Measurements from ENCODE around the gene RAD51B. TPM values are rescaled to one million over a fixed set of nuclear protein-coding genes. Genes with fewer than 3 reads are reported as not detected.

Gene RAD51B
- total RNA-seq, 1 donor from 2014 or later = 5.3 TPM

DNA sequence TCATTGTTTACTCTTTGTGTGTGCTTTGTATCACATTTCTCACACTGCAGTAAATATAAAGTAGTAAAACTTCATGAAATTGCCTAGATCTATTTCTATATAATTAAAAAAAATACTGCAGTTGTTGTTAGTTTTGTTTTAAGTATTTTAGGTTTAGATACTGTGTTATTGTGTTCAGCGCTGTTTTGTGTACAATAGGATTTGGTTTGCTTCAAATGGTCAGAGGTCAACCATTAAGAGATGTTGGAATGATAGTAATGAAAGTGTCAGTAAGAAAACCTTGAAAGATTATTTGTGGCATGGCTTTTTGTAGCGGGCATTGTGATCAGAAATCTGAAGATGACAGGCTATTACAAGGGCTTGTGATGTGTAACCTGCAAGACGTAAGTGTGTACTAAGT is 67.9 kb downstream of the RAD51B start:
- FAIRE-seq = no peak

DNA sequence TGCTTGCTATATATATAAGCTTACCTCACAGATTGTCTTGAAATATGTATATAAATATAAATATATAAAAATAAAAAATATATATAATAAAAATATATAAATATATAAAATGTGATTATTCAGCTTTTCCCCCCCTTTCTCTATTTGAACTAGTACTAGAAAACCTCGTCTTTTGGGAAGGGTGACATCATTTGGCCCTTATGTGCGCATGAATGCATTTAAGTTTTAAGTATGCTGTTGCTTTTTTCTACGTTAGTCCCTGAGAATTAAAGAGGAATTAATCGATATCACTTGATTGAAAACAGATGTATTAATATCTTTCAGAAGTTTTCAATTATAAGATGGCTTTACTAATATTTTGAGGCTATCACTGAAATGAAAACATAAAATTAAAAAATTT is 69.9 kb downstream of the RAD51B start:
- FAIRE-seq (peak; percentile 69), DNase-seq (ENCODE audit: low spot score in 2 of 2) (no peak)

More for the DNA sequence above, 67.9 kb downstream of the RAD51B start:
- no peak for DNase-seq (ENCODE audit: low spot score in 2 of 2)

DNA sequence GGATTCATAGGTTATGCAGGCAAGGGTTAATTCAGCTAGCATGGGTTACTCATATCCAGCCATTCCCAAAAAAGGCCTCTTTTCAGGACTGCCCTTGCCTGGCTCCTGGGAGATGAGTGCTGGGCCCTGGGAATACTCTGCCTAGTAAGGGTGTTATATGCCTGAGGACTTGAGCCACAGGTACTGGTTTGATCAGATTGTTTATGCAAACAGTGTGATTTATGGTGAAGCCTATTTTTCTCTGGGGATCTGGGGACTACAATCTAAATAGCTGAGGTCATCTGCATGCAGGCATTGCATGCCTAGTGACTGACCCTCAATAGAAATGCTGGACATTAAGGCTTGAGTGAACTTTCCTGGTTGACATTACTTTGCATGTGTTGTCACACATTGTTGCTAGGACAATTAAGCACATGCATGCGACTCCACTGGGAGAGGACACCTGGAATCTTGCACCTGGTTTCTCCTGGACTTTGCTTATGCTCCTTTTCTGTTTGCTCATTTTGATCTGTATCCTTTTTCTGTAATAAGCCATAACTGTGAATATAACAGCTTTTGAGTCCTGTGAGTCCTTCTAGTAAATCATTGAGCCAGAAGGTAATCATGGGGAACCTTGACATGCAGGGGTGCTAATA is 73.0 kb downstream of the RAD51B start:
- no peak for DNase-seq (ENCODE audit: low spot score in 2 of 2)
- no peak for FAIRE-seq

DNA sequence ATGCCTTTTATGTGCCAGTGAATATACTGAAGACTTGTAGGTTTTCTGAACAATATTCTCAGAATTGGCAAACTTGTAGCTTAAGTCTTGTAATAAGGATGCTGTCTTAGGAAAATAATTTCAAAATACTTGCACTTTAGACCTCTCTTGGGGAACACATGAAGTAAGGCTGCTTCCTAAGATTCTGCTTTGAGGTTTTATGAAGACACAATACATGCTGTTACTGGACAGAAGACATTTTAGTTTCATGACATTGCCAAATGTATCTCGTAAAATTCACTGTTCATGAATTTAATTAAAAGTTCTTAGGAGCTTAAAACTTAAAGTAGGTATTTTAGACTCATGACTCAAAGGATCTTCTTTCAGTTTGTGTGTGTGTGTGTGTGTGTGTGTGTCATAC is 80.7 kb downstream of the RAD51B start:
- no peak for FAIRE-seq

DNA sequence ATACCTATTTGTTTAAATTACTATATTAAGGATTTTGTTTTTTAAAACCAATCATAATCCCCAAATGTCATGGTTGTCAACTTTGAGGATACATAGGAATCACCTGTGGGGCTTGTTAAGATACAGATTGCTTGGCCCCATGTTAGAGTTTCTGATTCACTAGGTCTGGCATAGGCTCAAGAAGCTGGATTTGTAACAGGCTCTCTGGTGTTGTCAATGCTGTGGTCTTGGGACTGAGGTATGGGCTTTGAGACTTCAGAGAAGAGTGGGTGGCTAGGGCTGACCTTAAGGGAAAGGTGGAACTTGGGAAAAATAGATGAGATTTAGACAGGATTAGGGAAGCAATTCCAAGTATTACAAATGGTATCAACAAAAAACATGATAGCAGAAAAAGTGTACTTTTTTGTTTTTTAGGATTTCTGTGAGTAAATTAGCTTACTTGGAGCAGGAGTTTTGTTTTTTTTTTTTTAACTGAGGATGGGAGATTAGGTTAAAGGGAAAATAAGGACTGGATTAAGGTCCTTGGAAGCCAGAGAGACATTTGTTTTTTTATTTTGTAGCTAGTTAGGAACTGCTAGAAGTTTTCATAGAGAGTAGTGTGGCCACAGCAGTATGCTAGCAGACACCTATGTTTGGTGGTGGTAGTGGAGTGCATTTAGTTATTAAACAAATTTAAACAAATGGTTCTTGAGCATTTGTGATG is 88.6 kb downstream of the RAD51B start:
- no peak for FAIRE-seq

More for the DNA sequence above, 80.7 kb downstream of the RAD51B start:
- no peak for DNase-seq (ENCODE audit: low spot score in 2 of 2)

DNA sequence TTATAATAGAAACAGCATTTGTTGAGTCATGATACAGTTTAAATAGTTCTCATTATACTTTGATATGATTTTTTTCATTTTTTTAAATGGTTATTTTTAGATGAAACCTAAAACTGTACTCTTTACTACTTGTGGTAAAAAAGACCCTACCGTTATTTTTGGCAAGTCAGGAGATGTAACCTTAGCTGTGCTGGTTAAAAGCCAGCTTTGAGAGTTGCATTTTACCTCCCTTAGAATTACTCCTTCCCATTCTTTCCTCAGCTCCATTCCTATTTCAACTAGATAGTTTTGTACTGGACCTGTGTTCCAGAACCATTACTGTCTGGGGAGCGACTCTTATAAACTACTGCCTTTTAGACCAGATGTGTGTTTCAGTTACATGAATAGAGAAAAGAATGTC is 92.0 kb downstream of the RAD51B start:
- FAIRE-seq (no peak), DNase-seq (ENCODE audit: low spot score in 2 of 2) (no peak)

More for the DNA sequence above, 88.6 kb downstream of the RAD51B start:
- DNase-seq (ENCODE audit: low spot score in 2 of 2) = no peak

DNA sequence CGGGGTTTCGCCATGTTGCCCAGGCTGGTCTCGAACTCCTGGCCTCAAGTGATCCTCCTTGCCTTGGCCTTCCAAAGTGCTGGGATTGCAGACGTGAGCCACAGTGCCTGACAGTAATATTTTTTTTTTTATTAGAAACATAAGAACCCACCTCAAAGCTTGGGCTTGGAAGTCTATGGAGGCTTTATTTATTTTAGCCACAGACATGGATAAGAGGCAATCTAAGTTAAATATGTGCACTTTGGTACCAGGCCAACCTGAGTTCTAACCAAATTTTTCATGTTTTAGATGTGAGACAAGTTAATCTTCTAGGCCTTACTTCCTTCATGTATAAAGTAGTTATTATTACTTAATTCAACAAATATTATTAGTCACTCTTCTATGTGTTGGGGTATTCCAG is 96.9 kb downstream of the RAD51B start:
- DNase-seq (ENCODE audit: low spot score in 2 of 2) = no peak
- FAIRE-seq = no peak

DNA sequence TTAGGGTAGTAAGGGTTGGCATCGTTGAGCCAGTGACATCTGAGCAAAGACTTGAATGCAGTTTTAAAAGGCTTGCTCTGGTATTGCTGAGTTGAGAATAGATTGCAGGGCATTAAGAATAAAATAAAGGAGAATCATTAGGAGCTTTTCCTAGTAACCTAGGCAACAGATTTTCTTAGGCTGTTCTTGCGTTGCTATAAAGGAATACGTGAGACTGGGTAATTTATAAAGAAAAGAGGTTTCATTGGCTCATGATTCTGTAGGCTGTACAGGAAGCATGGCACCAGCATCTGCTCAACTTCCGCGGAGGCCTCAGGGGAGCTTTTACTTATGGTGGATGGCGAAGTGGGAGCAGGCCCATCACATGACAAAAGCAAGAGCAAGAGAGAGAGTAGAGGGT is 97.4 kb downstream of the RAD51B start:
- DNase-seq (ENCODE audit: low spot score in 2 of 2) (no peak), FAIRE-seq (no peak)

DNA sequence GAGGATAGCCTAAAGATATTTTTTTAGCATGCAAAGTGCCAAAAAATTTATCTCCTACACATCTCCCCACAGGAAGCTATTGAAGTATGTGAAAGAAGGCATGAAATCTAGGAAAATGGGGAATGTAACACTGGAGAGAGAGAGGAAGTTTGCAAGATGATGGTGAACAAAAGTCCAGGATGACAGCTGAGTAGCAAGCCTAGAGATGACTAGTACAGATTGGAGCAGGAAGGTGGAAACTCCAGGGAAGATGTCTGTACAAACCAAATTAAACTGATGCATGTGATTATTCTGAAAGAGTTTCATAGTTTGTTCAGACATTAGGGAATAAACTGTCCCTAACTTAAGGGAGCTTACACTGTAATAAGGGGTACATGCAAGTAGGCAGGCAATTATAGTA is 99.3 kb downstream of the RAD51B start:
- DNase-seq (ENCODE audit: low spot score in 2 of 2) (no peak), FAIRE-seq (no peak)

DNA sequence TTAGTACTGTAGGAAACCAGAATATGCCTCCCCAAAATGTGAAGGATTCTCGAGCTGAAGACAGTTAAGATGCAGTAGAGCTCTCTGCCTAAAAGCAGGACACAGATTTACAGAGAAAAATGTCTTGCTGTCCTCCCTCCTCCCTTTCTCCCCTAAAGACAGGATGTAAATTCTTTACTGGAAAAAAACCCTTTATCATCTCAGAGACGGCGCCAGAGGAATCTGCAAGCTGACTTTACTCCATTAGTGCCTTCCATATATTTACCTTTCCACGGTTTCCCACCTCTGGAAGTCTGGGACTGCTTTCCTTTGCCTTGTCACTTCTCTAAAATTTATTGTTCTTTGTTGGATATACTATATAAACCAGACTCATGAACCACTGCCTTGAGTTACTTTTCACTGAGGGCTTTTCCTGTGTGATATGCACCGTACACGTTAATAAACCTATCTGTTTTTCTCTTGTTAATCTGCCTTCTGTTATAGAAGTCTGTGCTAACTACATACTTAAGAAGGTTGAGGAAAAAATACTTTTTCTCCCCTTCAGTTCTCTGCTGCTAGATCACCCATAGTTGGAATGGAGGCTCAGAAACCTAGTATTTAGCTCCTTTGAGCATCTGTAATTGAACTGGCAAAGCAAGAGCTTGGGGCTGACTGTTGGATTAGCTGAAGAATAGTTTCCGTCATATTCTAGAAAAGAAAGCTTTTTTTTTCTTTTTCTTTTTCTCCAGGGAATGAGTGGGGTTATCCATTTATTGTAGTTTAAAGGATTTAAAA is 99.9 kb downstream of the RAD51B start:
- FAIRE-seq (no peak), DNase-seq (ENCODE audit: low spot score in 2 of 2) (no peak)

DNA sequence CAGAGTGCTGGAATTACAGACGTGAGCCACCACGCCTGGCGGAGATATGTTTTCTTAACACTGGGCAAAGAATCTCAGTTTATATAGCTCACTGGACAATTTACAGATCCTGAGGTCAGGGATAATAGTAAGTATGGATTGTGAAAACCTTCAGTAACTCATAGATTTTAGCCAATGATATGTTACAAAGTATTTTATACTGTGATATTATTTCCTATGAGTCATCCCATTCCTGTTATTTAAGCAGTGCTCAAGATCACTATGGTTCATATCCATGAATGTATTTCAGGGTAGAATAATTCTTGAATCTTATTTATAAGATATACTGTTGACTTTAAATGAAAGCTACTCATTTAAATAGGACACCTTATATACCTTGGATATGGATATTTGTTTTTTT is 107.2 kb downstream of the RAD51B start:
- no peak for DNase-seq (ENCODE audit: low spot score in 2 of 2)

DNA sequence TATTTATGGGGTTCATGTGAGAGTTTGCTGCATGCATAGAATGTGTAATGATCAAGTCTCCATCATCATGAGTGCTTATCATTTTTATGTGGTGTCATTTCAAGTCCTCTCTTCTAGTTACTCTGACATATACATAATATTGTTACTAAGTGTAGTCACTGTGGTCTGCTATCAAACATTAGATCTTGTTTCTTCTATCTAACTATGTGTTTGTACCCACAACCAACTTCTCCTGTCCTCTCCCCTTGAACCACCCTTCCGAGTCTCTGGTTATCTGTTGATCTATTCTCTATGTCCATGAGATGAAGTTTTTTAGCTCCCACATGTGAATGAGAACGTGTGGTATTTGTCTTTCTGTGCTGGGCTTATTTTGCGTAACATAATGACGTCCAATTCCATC is 107.7 kb downstream of the RAD51B start:
- FAIRE-seq (no peak), DNase-seq (ENCODE audit: low spot score in 2 of 2) (no peak)

More for the DNA sequence above, 107.2 kb downstream of the RAD51B start:
- FAIRE-seq = no peak

DNA sequence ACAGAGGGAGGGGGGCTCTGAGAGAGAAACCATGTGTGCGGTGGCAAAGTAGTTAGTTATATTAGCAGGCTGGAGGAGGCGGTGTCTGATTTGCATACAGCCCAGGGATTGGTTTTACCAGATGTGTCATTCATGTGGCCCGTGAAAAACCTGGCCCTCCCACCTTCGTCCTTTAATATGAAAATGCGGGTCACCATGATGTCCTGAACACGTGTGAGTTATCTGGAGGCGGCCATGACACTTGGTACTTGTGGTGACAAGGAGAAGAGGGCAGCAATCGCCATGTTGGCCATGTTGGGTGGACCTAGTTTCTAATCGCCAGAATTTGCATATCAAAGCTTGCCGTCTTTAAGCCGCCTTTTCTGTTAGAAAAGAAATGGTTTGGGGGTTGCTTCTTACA is 108.8 kb downstream of the RAD51B start:
- FAIRE-seq = no peak

DNA sequence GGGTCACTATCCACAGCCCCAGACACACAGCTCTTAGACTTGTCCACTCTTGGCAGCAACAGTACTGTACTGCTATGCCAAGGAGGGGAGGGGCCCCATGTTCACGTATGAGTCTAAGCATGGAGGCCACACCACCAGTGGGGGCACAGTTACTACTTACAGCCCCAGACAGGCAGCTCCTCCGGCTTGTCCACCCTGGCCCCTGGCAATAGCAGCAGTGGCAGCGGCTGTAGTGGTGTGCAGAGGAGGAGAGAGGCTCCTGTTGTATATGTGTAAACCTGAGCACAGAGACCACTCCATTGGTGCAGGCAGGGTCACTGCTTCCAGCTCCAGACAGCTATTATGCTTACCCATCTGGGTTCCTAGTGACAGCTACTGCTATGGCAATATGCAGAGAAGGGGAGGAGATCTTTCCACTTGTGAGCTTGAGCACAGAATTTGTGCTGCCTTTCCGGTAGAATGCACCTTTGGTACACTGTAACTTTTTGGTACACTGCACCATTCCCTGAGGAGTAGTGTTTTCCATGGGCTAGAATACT is 113.2 kb downstream of the RAD51B start:
- FAIRE-seq (no peak), DNase-seq (ENCODE audit: low spot score in 2 of 2) (no peak)

More for the DNA sequence above, 108.8 kb downstream of the RAD51B start:
- DNase-seq (ENCODE audit: low spot score in 2 of 2) = no peak

DNA sequence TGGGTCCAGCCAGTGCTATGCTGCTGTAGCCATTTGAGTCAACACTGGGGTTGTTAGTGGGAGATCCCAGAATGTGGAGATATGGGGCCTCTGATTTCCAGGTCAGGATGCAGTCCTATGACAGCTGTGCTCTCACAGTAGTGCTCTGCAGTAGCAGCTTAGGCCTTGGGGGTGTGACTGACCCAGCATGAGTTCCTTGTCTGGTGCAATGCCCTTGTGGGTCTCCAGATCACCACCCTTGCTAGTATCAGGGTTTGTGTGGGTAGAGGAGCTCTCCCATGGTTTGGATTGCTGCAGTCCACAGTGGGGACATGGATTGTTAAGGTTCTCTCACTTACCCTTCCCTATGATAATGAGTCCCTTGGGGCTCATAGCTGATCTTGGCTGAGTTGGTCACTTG is 113.7 kb downstream of the RAD51B start:
- no peak for FAIRE-seq

DNA sequence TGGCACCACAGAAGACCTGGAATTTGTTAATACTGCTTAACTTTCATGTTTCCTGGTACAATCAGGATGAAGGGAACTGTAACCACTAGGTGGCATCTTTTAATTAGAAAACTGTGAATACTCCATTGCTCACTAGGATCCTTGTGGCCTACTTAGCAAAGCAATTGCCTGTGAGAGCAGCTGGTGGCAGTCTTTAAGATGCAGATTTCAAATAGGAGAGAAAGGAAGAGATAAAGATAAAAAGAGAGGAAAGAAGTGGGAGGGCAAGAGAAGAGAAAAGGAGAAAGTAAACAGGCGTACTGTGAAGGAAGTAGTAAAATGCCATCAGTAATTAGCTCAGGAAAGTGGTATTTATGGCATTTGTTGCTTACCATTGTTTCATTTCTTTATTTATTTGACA is 114.5 kb downstream of the RAD51B start:
- no peak for FAIRE-seq
- peak; percentile 8 to 64 for DNase-seq (ENCODE audit: low spot score in 2 of 2)

More for the DNA sequence above, 113.7 kb downstream of the RAD51B start:
- no peak for DNase-seq (ENCODE audit: low spot score in 2 of 2)

DNA sequence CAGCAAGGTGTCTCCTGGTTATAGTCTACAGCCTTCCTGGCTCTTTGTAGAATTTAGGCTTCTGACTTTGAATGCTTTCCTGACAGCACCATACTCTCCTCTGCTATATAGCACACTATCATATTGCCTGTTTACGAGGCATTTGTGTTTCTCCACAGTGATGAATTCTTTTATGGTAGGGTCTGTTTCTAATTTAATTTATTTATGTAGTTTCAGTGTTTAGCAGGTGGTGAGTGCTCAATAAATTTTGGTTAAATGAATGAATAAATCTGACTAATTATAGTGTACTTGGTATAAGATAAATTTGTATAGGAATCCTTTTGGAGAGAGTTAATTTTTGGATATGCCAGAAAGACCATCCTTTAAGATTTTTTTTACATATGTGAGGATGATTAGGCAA is 115.3 kb downstream of the RAD51B start:
- FAIRE-seq = no peak
- no peak for DNase-seq (ENCODE audit: low spot score in 2 of 2)

DNA sequence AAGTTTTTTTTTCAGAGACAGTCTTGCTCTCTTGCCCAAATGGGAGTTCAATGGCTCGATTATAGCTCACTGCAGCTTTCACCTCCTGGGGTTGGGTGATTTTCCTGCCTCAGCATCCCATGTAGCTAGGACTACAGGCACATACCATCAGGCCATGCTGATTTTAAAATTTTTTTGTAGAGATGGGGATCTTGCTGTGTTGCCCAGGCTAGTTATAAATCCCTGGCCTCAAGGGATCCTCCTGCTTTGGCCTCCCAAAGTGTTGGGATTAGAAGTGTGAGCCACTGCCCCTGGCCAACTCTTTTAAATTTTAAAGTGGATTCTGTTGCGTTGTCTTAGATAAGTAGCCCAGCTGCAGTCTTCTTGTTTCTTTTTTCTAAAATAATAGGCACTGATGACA is 115.8 kb downstream of the RAD51B start:
- DNase-seq (ENCODE audit: low spot score in 2 of 2) (no peak), FAIRE-seq (no peak)

DNA sequence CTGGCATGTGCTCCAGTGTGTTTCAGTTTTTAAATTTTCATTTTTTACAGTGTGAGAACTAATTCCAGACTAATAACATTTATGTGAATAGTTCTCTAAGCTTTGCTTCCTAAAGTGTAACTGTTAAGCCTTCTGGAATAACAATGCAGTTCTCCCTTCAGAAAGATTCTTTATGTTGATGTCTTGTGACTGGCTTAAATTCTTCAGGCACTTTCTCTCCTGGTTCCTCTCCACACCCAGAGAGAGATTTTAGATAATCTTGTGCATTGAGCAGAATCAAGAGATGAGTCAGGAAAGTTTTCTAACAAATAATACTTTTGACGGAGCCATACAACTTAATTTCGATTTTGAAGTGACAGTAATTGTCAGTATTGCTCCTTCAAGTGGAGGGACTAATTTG is 118.5 kb downstream of the RAD51B start:
- FAIRE-seq = no peak
- DNase-seq (ENCODE audit: low spot score in 2 of 2) = no peak

DNA sequence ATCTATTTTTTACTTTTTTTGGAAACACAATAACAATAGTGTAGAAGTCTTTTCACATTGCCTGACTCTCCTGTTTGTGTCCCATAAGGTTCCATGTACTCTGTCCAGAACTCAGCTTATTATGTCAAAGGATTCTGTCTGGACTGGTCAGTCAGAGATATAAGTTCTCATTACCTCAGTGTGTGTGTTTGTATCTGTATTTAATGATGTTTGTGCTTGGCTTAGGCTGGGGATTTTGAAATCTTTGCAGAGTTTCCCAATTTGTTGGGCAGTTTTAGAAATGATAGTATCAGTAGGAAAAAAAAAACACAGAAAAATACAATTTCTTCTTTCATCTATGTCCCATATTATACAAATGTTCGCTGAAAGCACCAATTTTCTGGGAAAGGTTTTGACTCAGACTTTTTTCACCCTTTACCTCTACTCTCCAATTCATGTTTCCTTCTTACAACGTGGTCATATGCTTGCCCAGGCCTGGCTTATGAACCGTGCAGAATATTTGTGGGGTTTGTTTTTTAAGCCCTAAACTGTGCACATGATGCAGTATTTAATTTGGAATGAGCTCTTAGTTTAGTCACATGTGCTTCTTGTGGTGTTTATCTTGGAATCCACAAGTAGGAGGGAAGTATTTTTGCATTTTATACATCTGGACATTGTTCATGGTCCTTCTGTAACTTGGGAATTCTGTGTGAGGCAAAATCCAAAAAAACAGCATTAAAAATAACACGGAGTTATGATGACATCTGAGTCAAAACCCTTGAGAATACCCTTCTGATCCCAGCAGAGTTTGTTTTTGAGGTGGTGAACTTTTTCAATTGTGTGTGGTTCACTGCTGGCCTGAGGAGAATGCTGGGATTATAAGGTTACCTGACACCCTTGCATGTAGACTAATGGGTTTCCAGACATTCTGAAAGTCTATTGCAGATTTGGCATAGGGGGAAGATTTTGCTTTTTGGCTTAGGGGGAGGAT is 121.2 kb downstream of the RAD51B start:
- DNase-seq (ENCODE audit: low spot score in 2 of 2) (no peak), FAIRE-seq (no peak)
